ENCODE results near the gene GTF2A1. TPM values are rescaled to one million over a fixed set of nuclear protein-coding genes. Genes with fewer than 3 reads are reported as not detected.
"Not testable (repeated sequence)": the region's sequence is repeated elsewhere in the genome, so short reads cannot be mapped to it uniquely, and the experiment has no call there.

GTF2A1 gene
- total RNA-seq, 4 donors from 2014 or later, result 20.4 to 38.3 (median 33.2) TPM

- intact Hi-C loops (cut with DNase I; ENCODE audit: low total_unique reads), result no loop called here
- in situ Hi-C loops (cut with MboI; ENCODE audit: low sequenced_read_pairs in 4 of 4), result no loop called here
- TF ChIP-seq CTCF (IDR thresholded peaks at IDR 0.05 in 4 of 5, conservative IDR thresholded peaks at IDR 0.05 in 1 of 5) (no peak), POLR2A (IDR thresholded peaks at IDR 0.05) (no peak)
- Histone ChIP-seq H3K4me3 (no peak overlapping the region), H3K27ac (no peak overlapping the region), H3K9me3 (no peaks in the 10 kb centered on the region), H3K36me3 (no peaks in the 10 kb centered on the region), H3K4me1 (no peaks in the 10 kb centered on the region), H3K27me3 (no peaks in the 10 kb centered on the region)
- ATAC-seq (peak in 1 of 2 donors; percentile 31), DNase-seq (no peak)
Observed at GRCh38 chr14:81246461-81247270, 25.9 kb upstream of the GTF2A1 start.

GRCh38 chr14:81245771-81246170 is 25.0 kb upstream of the GTF2A1 start:
- ATAC-seq (no peak), DNase-seq (no peak)
- no peak overlapping the region for H3K4me3 ChIP-seq
- intact Hi-C loops (cut with DNase I; ENCODE audit: low total_unique reads), result no loop called here
- in situ Hi-C loops (cut with MboI; ENCODE audit: low sequenced_read_pairs in 4 of 4), result no loop called here
- no peaks in the 10 kb centered on the region for H3K4me1 ChIP-seq
- H3K27me3 ChIP-seq, result no peaks in the 10 kb centered on the region
- TF ChIP-seq CTCF (IDR thresholded peaks at IDR 0.05 in 4 of 5, conservative IDR thresholded peaks at IDR 0.05 in 1 of 5) (no peak), POLR2A (IDR thresholded peaks at IDR 0.05) (no peak)
- no peaks in the 10 kb centered on the region for H3K9me3 ChIP-seq
- no peaks in the 10 kb centered on the region for H3K36me3 ChIP-seq
- H3K27ac ChIP-seq, result no peak overlapping the region

GRCh38 chr14:81244431-81244830 is 23.7 kb upstream of the GTF2A1 start:
- H3K27me3 ChIP-seq; H3K4me1 ChIP-seq; H3K9me3 ChIP-seq; H3K4me3 ChIP-seq; H3K27ac ChIP-seq; in situ Hi-C loops (cut with MboI; ENCODE audit: low sequenced_read_pairs in 4 of 4); ATAC-seq; DNase-seq; intact Hi-C loops (cut with DNase I; ENCODE audit: low total_unique reads); H3K36me3 ChIP-seq: not testable (repeated sequence)

- no peaks in the 10 kb centered on the region for H3K27me3 ChIP-seq
- ATAC-seq, result no peak
- intact Hi-C loops (cut with DNase I; ENCODE audit: low total_unique reads) (no loop called here), in situ Hi-C loops (cut with MboI; ENCODE audit: low sequenced_read_pairs in 4 of 4) (no loop called here)
- no peaks in the 10 kb centered on the region for H3K9me3 ChIP-seq
- TF ChIP-seq CTCF (IDR thresholded peaks at IDR 0.05 in 4 of 5, conservative IDR thresholded peaks at IDR 0.05 in 1 of 5), result no peak
- TF ChIP-seq POLR2A (IDR thresholded peaks at IDR 0.05), result no peak
- no peaks in the 10 kb centered on the region for H3K4me1 ChIP-seq
- H3K36me3 ChIP-seq, result no peaks in the 10 kb centered on the region
- H3K4me3 ChIP-seq, result no peak overlapping the region
- no peak for DNase-seq
- H3K27ac ChIP-seq, result no peak overlapping the region
Observed at GRCh38 chr14:81243499-81243898, 22.7 kb upstream of the GTF2A1 start.

GRCh38 chr14:81236849-81237248 is 16.1 kb upstream of the GTF2A1 start:
- in situ Hi-C loops (cut with MboI; ENCODE audit: low sequenced_read_pairs in 4 of 4); ATAC-seq; H3K27me3 ChIP-seq; H3K4me1 ChIP-seq; H3K4me3 ChIP-seq; H3K27ac ChIP-seq; intact Hi-C loops (cut with DNase I; ENCODE audit: low total_unique reads); H3K9me3 ChIP-seq; DNase-seq; H3K36me3 ChIP-seq: not testable (repeated sequence)

GRCh38 chr14:81236138-81236537 is 15.4 kb upstream of the GTF2A1 start:
- H3K4me1 ChIP-seq, result no peaks in the 10 kb centered on the region
- no peaks in the 10 kb centered on the region for H3K36me3 ChIP-seq
- H3K9me3 ChIP-seq, result no peaks in the 10 kb centered on the region
- in situ Hi-C loops (cut with MboI; ENCODE audit: low sequenced_read_pairs in 4 of 4) (no loop called here), intact Hi-C loops (cut with DNase I; ENCODE audit: low total_unique reads) (no loop called here)
- no peak overlapping the region for H3K27ac ChIP-seq
- ATAC-seq (no peak), DNase-seq (no peak)
- no peaks in the 10 kb centered on the region for H3K27me3 ChIP-seq
- H3K4me3 ChIP-seq, result no peak overlapping the region
- no peak for TF ChIP-seq POLR2A (IDR thresholded peaks at IDR 0.05)
- no peak for TF ChIP-seq CTCF (IDR thresholded peaks at IDR 0.05 in 4 of 5, conservative IDR thresholded peaks at IDR 0.05 in 1 of 5)
